Lung (tissue), 12 donors: Measurements from ENCODE around the gene AGMO. TPM values are rescaled to one million over a fixed set of nuclear protein-coding genes. Genes with fewer than 3 reads are reported as not detected.

Experiments
- ATAC-seq: fragments of 200-7000 bp; cut with Tn5 transposase; one replicate; pipeline ENCODE4 v1.9.1; 2020; ENCODE audit warnings: moderate number of reproducible peaks; ENCODE audit not compliant: insufficient read depth, low FRiP score
- DNase-seq, 3 donors: peaks; one replicate each; pipeline ENCODE4 v3.0.0-alpha.2; 2013 to 2017
- H3K27ac ChIP-seq, 2 donors: one replicate each; pipeline ENCODE4 v1.5.1; 2013; ENCODE audit warnings: mild to moderate bottlenecking in 2 of 2, moderate library complexity in 2 of 2, control low read depth in 1 of 2, inconsistent platforms in 1 of 2, low read depth in 1 of 2, low read length in 1 of 2
- H3K27me3 ChIP-seq, 3 donors: one replicate each; pipeline ENCODE4 v1.5.1; 2013; ENCODE audit warnings: low read length in 2 of 3; ENCODE audit not compliant: control insufficient read depth in 3 of 3, insufficient read depth in 3 of 3
- H3K36me3 ChIP-seq, 4 donors: one replicate each; pipeline ENCODE4 v1.5.1; 2013; ENCODE audit warnings: low read length in 4 of 4, mild to moderate bottlenecking in 1 of 4, moderate library complexity in 1 of 4; ENCODE audit not compliant: control insufficient read depth in 4 of 4, insufficient read depth in 4 of 4
- H3K4me1 ChIP-seq, 5 donors: one replicate each; pipeline ENCODE4 v1.5.1; 2013; ENCODE audit warnings: low read length in 5 of 5, mild to moderate bottlenecking in 2 of 5, moderate library complexity in 1 of 5; ENCODE audit not compliant: control insufficient read depth in 5 of 5, insufficient read depth in 5 of 5
- H3K4me3 ChIP-seq: one replicate; pipeline ENCODE4 v1.5.1; 2013; ENCODE audit warnings: mild to moderate bottlenecking, control low read depth, moderate library complexity
- H3K9ac ChIP-seq, 2 donors: one replicate each; pipeline ENCODE4 v1.5.1; 2013; ENCODE audit warnings: low read length in 2 of 2, control low read depth in 1 of 2; ENCODE audit not compliant: insufficient read depth in 1 of 2
- H3K9me3 ChIP-seq, 4 donors: one replicate each; pipeline ENCODE4 v1.5.1; 2013; ENCODE audit warnings: low read length in 3 of 4, mild to moderate bottlenecking in 1 of 4, moderate library complexity in 1 of 4; ENCODE audit not compliant: control insufficient read depth in 4 of 4, insufficient read depth in 3 of 4
- WGBS, 2 donors: extraction: QIAGEN DNeasy Blood & Tissue Kit; methylation state at CpG; one replicate each; pipeline ENCODE4 v1.1.7; 2013; 5-methylcytosine and 5-hydroxymethylcytosine counted together
- polyA plus RNA-seq, 2 donors: library from polyadenylated mRNA; stranded (reverse); fragments of 200-250 nt; gene quantifications; one replicate each; pipeline ENCODE4 v1.2.1, GENCODE V29; 2013
- total RNA-seq, 2 donors: library from RNA; depleted of rRNA in 1 of 2; stranded (reverse); fragments of >200 nt in 1 of 2; gene quantifications; one replicate each; pipeline ENCODE4 v1.2.1, GENCODE V29; 2014 to 2021
- TF ChIP-seq, protein P1 (sequence below): IDR thresholded peaks from 2 replicates; pipeline ENCODE4 v1.5.1; 2012; ENCODE audit warnings: mild to moderate bottlenecking; ENCODE audit errors: control extremely low read depth, extremely low read depth
- donor health status: control.
- donor health status: control.
- donor health status: Bipolar disorder and iron deficiency.
- donor health status: healthy.
- donor health status: DM: yes; HTN: yes; CAD: no.

Gene AGMO
- total and polyA plus RNA-seq, 4 donors = 0.03 to 0.74 (median 0.11) TPM

- Histone ChIP-seq H3K9ac (no peak overlapping the region), H3K4me1 (no peaks in the 10 kb centered on the region), H3K4me3 (no peak overlapping the region), H3K27me3 (no peaks in the 10 kb centered on the region), H3K9me3 (peaks cover 0 to 6% (median 2%) of the 10 kb centered on the region in 4 donors), H3K27ac (no peak overlapping the region), H3K36me3 (no peaks in the 10 kb centered on the region)
- TF ChIP-seq, protein P1, sequence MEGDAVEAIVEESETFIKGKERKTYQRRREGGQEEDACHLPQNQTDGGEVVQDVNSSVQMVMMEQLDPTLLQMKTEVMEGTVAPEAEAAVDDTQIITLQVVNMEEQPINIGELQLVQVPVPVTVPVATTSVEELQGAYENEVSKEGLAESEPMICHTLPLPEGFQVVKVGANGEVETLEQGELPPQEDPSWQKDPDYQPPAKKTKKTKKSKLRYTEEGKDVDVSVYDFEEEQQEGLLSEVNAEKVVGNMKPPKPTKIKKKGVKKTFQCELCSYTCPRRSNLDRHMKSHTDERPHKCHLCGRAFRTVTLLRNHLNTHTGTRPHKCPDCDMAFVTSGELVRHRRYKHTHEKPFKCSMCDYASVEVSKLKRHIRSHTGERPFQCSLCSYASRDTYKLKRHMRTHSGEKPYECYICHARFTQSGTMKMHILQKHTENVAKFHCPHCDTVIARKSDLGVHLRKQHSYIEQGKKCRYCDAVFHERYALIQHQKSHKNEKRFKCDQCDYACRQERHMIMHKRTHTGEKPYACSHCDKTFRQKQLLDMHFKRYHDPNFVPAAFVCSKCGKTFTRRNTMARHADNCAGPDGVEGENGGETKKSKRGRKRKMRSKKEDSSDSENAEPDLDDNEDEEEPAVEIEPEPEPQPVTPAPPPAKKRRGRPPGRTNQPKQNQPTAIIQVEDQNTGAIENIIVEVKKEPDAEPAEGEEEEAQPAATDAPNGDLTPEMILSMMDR = no peak
- WGBS, 2 donors = 84 to 86% methylated on average over 6 of the region's 6 CpGs
- DNase-seq (peak in 1 of 3 donors; percentile 19), ATAC-seq (no peak)
Observed at GRCh38 chr7:15334536-15335263, 227.1 kb downstream of the AGMO start.

DNA sequence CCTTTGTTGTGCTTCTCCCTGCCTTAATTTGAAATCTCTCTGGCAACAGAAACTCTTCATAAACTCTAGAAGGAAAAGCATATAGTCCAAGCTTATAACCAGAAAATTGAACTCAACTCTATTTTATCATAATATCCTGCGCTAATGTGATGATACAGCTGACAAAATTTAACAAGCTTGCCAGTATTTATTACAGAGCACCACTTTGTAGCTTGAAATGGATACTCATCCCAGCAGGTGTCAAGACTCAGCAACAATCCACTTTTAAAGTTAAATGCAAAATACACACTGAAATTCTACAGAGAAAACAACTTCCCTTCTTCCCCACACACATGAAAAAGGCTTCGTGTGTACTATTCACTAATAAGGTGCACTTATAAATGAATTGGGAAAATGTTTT lies 228.9 kb downstream of the AGMO start:
- ATAC-seq (no peak), DNase-seq (no peak)
- Histone ChIP-seq H3K4me1 (no peaks in the 10 kb centered on the region), H3K27ac (no peak overlapping the region), H3K9ac (no peak overlapping the region), H3K4me3 (no peak overlapping the region), H3K36me3 (no peaks in the 10 kb centered on the region), H3K27me3 (no peaks in the 10 kb centered on the region), H3K9me3 (no peaks in the 10 kb centered on the region)
- 81 to 84% methylated on average over 2 of the region's 2 CpGs for WGBS, 2 donors
- TF ChIP-seq, protein P1 = no peak

DNA sequence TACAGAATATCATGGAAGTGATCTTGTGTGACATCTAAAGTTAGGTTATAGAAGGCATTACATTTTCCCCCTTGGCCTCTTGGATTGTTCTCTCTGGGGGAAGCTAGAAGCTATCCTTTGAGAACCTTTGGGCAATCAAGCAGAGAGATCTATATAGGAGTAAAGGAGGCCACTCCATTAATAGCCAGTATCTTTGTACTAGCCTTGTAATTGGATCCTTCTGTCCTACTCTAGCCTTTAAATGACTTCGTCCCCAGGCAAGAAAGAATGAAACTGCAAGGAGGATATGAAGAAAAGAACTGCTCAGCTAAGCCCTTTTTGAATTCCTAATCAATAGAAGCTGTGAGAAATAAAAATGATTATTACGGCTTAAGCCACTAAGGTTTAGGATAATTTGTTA lies 230.9 kb downstream of the AGMO start:
- ATAC-seq (no peak), DNase-seq (no peak)
- no peaks in the 10 kb centered on the region for H3K36me3 ChIP-seq
- no peaks in the 10 kb centered on the region for H3K4me1 ChIP-seq
- H3K4me3 ChIP-seq = no peak overlapping the region
- TF ChIP-seq, protein P1 = no peak
- no peaks in the 10 kb centered on the region for H3K9me3 ChIP-seq
- 83 to 89% methylated on average over 2 of the region's 2 CpGs for WGBS, 2 donors
- no peak overlapping the region for H3K9ac ChIP-seq
- H3K27ac ChIP-seq = no peak overlapping the region
- no peaks in the 10 kb centered on the region for H3K27me3 ChIP-seq

- no peak overlapping the region for H3K4me3 ChIP-seq
- no peaks in the 10 kb centered on the region for H3K9me3 ChIP-seq
- H3K27ac ChIP-seq = no peak overlapping the region
- no peak overlapping the region for H3K9ac ChIP-seq
- H3K27me3 ChIP-seq = no peaks in the 10 kb centered on the region
- H3K4me1 ChIP-seq = peaks cover 0 to 7% (median 0%) of the 10 kb centered on the region in 5 donors
- WGBS, 2 donors = 74 to 90% methylated on average over 4 of the region's 4 CpGs
- no peak for ATAC-seq
- no peaks in the 10 kb centered on the region for H3K36me3 ChIP-seq
- TF ChIP-seq, protein P1 = no peak
- DNase-seq = no peak
Observed at GRCh38 chr7:15327001-15327400, 234.8 kb downstream of the AGMO start.
